ENCODE measurements around the gene ZCCHC7.

GRCh38 chr9:37287317-37287716 is 166.9 kb downstream of the ZCCHC7 start:
- TF ChIP-seq POLR2AphosphoS5 (IDR thresholded peaks at IDR 0.05; ENCODE audit: low read depth, low read length) (no peak), REST (IDR thresholded peaks at IDR 0.05; ENCODE audit: insufficient read depth in 1 of 2, low read depth in 2 of 2, low read length in 2 of 2) (no peak), SIN3A (IDR thresholded peaks at IDR 0.05; ENCODE audit: borderline replicate concordance, insufficient read depth, low read length) (no peak)

All from PFSK-1 (cell line).